Mesendoderm (in vitro differentiated cells): Measurements from ENCODE around the gene NXPE3.

ENCODE experiments used
- DNase-seq: peaks from one replicate; pipeline ENCODE4 v3.0.0; 2013
- H2AK5ac ChIP-seq: 2 replicates; pipeline ENCODE4 v1.6.1; 2013; ENCODE audit warnings: low read length, inconsistent platforms
- H2BK120ac ChIP-seq: 2 replicates; pipeline ENCODE4 v1.6.1; 2013; ENCODE audit warnings: low read depth, mild to moderate bottlenecking, low read length, moderate library complexity, mixed read lengths
- H2BK15ac ChIP-seq: replicated peaks from 2 replicates; pipeline ENCODE4 v1.6.1; 2013; ENCODE audit warnings: low read depth, mild to moderate bottlenecking, moderate library complexity
- H2BK5ac ChIP-seq: 2 replicates; pipeline ENCODE4 v1.6.1; 2013; ENCODE audit warnings: low read length, inconsistent platforms
- H3K18ac ChIP-seq: 2 replicates; pipeline ENCODE4 v1.6.1; 2013; ENCODE audit warnings: mild to moderate bottlenecking, low read length, mixed read lengths
- H3K23ac ChIP-seq: one replicate; pipeline ENCODE4 v1.6.1; 2013; ENCODE audit warnings: low read length
- H3K27ac ChIP-seq: 2 replicates; pipeline ENCODE4 v1.5.1; 2013; ENCODE audit warnings: low read depth, mild to moderate bottlenecking, inconsistent platforms, low read length, moderate library complexity
- H3K27me3 ChIP-seq: 2 replicates; pipeline ENCODE4 v1.6.1; 2013; ENCODE audit warnings: low read length, control low read depth, mild to moderate bottlenecking, inconsistent platforms; ENCODE audit not compliant: insufficient read depth, poor library complexity
- H3K36me3 ChIP-seq: 2 replicates; pipeline ENCODE4 v1.6.1; 2013; ENCODE audit warnings: low read length, inconsistent platforms; ENCODE audit not compliant: control insufficient read depth, insufficient read depth
- H3K4ac ChIP-seq: one replicate; pipeline ENCODE4 v1.6.1; 2013; ENCODE audit warnings: low read depth, mild to moderate bottlenecking, low read length, moderate library complexity
- H3K4me1 ChIP-seq: 2 replicates; pipeline ENCODE4 v1.6.1; 2013; ENCODE audit warnings: low read depth, low read length, inconsistent platforms; ENCODE audit not compliant: control insufficient read depth
- H3K4me2 ChIP-seq: 2 replicates; pipeline ENCODE4 v1.6.1; 2013; ENCODE audit warnings: low read length
- H3K4me3 ChIP-seq: 2 replicates; pipeline ENCODE4 v1.5.1; 2013; ENCODE audit warnings: mild to moderate bottlenecking, low read length
- H3K56ac ChIP-seq: one replicate; pipeline ENCODE4 v1.6.1; 2013; ENCODE audit warnings: low read length
- H3K79me1 ChIP-seq: 2 replicates; pipeline ENCODE4 v1.6.1; 2013; ENCODE audit warnings: low read length, inconsistent platforms
- H3K79me2 ChIP-seq: 2 replicates; pipeline ENCODE4 v1.6.1; 2013; ENCODE audit warnings: mild to moderate bottlenecking, low read length; ENCODE audit not compliant: control insufficient read depth, insufficient read depth
- H3K9ac ChIP-seq: 2 replicates; pipeline ENCODE4 v1.6.1; 2013; ENCODE audit warnings: low read length, inconsistent platforms
- H4K5ac ChIP-seq: one replicate; pipeline ENCODE4 v1.6.1; 2013; ENCODE audit warnings: low read length
- H4K8ac ChIP-seq: one replicate; pipeline ENCODE4 v1.6.1; 2013; ENCODE audit warnings: low read depth, mild to moderate bottlenecking, control low read depth, low read length, moderate library complexity
- WGBS: extraction: QIAGEN DNeasy Blood & Tissue Kit; methylation state at CpG from one replicate; pipeline ENCODE4 v1.1.7; 2013; ENCODE audit warnings: low lambda C conversion rate, missing lambda C conversion rate; ENCODE audit not compliant: insufficient coverage; ENCODE audit errors: extremely low coverage; 5-methylcytosine and 5-hydroxymethylcytosine counted together

The NXPE3 gene

DNA sequence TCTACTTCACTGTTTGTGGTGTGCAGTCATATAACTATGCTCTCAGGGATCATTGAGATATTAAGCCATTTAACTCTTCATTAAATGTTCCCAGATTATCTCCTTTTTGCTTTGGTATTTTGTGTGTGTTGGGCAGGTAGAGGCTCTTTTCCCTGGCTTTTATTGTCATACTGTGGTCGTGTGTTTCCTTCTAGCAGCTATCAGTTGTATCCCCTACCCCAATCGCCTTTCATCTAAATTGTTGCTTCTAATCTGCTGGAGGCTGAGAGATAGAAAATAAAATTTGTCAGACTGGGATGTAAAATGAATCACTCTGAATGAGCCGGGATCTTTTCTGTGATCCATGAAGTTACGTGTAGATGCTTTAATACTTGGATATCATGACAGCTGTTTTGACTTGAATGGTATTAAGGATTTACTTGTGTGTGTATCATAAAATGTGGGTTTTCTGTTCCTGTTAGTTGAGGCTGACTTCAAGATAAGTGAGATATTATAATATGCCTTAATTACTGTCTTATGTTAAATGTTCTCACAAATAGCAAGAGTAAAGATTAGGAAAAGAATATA, 79.5 kb downstream of the NXPE3 start:
- no peak overlapping the region for H2BK5ac ChIP-seq
- H4K5ac ChIP-seq, result no peak overlapping the region
- no peak overlapping the region for H2BK120ac ChIP-seq
- H4K8ac ChIP-seq, result no peak overlapping the region
- H2BK15ac ChIP-seq, result no peak overlapping the region
- no peak overlapping the region for H3K27ac ChIP-seq
- H3K9ac ChIP-seq, result no peak overlapping the region
- H3K36me3 ChIP-seq, result peaks cover 10% of the 10 kb centered on the region
- H3K79me1 ChIP-seq, result no peaks in the 10 kb centered on the region
- H3K79me2 ChIP-seq, result no peaks in the 10 kb centered on the region
- H3K4me2 ChIP-seq, result no peak overlapping the region
- H3K23ac ChIP-seq, result no peak overlapping the region
- no peaks in the 10 kb centered on the region for H3K27me3 ChIP-seq
- no peak for DNase-seq
- no CpG with 5 or more reads among the region's 4 CpGs for WGBS
- H3K4me1 ChIP-seq, result no peaks in the 10 kb centered on the region
- no peak overlapping the region for H2AK5ac ChIP-seq
- no peak overlapping the region for H3K4ac ChIP-seq
- H3K4me3 ChIP-seq, result no peak overlapping the region
- no peak overlapping the region for H3K18ac ChIP-seq
- no peak overlapping the region for H3K56ac ChIP-seq

DNA sequence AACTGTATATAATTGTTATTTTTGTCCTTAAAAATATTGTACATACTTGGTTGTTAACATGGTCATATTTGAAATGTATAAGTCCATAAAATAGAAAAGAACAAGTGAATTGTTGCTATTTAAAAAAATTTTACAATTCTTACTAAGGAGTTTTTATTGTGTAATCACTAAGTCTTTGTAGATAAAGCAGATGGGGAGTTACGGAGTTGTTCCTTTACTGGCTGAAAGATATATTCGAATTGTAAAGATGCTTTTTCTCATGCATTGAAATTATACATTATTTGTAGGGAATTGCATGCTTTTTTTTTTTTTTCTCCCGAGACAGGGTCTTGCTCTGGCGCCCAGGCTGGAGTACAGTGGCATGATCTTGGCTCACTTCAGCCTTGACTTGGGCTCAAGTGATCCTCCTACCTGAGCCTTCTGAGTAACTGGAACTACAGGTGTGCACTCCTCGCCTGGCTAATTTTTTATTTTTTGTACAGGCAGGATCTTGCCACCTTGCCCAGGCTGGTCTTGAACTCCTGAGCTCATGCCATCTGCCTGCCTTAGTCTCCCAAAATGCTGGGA, 81.0 kb downstream of the NXPE3 start:
- Histone ChIP-seq H3K27ac (no peak overlapping the region), H4K5ac (no peak overlapping the region)

DNA sequence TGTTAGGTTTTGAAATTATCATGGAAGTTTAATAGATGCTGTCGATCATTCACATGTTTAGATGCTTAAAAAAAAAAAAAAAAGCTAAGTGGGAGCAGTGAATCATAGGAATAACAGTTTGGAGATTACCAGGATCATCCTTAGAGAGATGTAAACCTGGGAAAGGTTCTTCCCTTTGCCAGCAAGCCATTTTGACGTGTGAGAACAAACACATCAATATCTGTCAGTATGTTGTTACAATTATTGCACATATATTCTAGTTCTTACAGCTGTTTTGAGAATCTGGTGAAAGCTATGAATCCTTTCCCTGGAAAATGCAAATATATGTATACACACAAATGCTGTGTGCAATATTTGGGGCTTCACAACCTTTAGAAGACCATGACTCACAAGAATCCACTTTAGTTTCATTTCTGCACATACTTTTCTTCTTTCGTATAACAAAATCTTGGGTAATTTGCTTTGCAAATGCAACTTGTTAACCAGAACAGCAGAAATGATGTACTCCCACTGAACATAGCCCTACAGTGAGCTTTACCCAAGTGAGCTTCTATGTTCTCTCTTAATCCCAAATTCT, 82.3 kb downstream of the NXPE3 start:
- Histone ChIP-seq H2BK15ac (no peak overlapping the region), H4K5ac (no peak overlapping the region), H3K4ac (no peak overlapping the region), H3K23ac (no peak overlapping the region), H2BK5ac (no peak overlapping the region), H3K36me3 (peaks cover 5% of the 10 kb centered on the region), H3K79me2 (no peaks in the 10 kb centered on the region), H4K8ac (no peak overlapping the region), H2BK120ac (no peak overlapping the region), H3K27ac (no peak overlapping the region), H3K4me3 (no peak overlapping the region), H3K79me1 (no peaks in the 10 kb centered on the region), H3K4me1 (no peaks in the 10 kb centered on the region), H2AK5ac (no peak overlapping the region), H3K56ac (no peak overlapping the region), H3K9ac (no peak overlapping the region), H3K4me2 (no peak overlapping the region), H3K27me3 (no peaks in the 10 kb centered on the region), H3K18ac (no peak overlapping the region)
- no CpG with 5 or more reads among the region's 3 CpGs for WGBS
- DNase-seq, result no peak

More for the DNA sequence above, 81.0 kb downstream of the NXPE3 start:
- Histone ChIP-seq H3K4me1 (no peaks in the 10 kb centered on the region), H2AK5ac (no peak overlapping the region), H3K4ac (no peak overlapping the region), H3K27me3 (no peaks in the 10 kb centered on the region), H3K9ac (no peak overlapping the region), H3K79me2 (no peaks in the 10 kb centered on the region), H4K8ac (no peak overlapping the region), H2BK15ac (no peak overlapping the region), H3K36me3 (peaks cover 7% of the 10 kb centered on the region), H2BK120ac (no peak overlapping the region), H3K56ac (no peak overlapping the region), H3K23ac (no peak overlapping the region), H2BK5ac (no peak overlapping the region), H3K4me3 (no peak overlapping the region), H3K18ac (no peak overlapping the region), H3K79me1 (no peaks in the 10 kb centered on the region), H3K4me2 (no peak overlapping the region)
- no peak for DNase-seq
- WGBS, result no CpG with 5 or more reads among the region's 5 CpGs

- Histone ChIP-seq H3K56ac (no peak overlapping the region), H3K4me3 (no peak overlapping the region), H3K27ac (no peak overlapping the region), H3K4ac (no peak overlapping the region), H3K23ac (no peak overlapping the region), H3K9ac (no peak overlapping the region), H3K18ac (no peak overlapping the region), H3K4me1 (no peaks in the 10 kb centered on the region), H4K5ac (no peak overlapping the region), H3K79me2 (no peaks in the 10 kb centered on the region), H4K8ac (no peak overlapping the region), H2BK120ac (no peak overlapping the region), H3K27me3 (no peaks in the 10 kb centered on the region), H3K4me2 (no peak overlapping the region), H2AK5ac (no peak overlapping the region), H3K79me1 (no peaks in the 10 kb centered on the region), H3K36me3 (peaks cover 5% of the 10 kb centered on the region), H2BK5ac (no peak overlapping the region), H2BK15ac (no peak overlapping the region)
- DNase-seq, result no peak
- no CpG with 5 or more reads among the region's 5 CpGs for WGBS
Observed at GRCh38 chr3:101861789-101862415, 82.9 kb downstream of the NXPE3 start.

DNA sequence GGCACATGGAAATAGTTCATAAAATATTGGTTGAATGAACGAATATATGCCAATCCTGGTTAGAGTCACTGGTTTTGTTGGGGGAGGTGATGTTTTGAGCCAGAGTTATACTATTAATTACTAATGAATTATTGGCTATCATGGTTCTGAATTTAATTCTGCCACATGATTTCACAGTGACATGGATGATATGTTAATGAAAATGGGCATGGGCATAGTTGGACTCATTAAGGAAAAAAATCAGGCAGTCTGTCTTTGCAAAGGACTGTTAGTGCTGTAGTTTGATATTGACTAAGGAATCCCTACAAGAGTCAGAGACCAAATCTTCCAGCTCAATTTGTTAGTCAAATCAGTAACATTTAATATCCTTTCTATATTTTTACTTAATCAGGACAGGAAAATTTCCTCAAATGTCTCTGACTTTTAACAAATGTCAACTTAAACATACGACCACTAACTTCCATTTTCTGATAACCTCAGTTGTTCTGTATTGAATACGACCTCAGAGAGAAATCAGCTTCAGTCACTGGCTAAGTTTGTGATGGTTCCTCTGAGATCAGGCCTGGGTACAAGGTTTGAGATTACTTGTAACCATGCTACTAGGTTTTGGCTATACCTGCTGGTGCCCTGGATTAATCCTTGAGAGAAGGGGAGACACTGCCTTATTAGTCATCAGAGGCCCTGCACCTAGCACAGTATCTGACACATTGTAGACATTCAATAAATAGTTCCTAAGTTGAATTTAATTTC, 83.6 kb downstream of the NXPE3 start:
- H4K5ac ChIP-seq, result no peak overlapping the region
- no peak overlapping the region for H3K56ac ChIP-seq
- H3K27ac ChIP-seq, result no peak overlapping the region
- no peak overlapping the region for H3K9ac ChIP-seq
- no peaks in the 10 kb centered on the region for H3K79me1 ChIP-seq
- H2BK15ac ChIP-seq, result no peak overlapping the region
- DNase-seq, result no peak
- no peak overlapping the region for H3K4me3 ChIP-seq
- no peak overlapping the region for H3K18ac ChIP-seq
- no peak overlapping the region for H3K4me2 ChIP-seq
- no CpG with 5 or more reads among the region's 3 CpGs for WGBS
- H2BK120ac ChIP-seq, result no peak overlapping the region
- no peaks in the 10 kb centered on the region for H3K4me1 ChIP-seq
- no peak overlapping the region for H3K4ac ChIP-seq
- H3K36me3 ChIP-seq, result no peaks in the 10 kb centered on the region
- H3K23ac ChIP-seq, result no peak overlapping the region
- H2AK5ac ChIP-seq, result no peak overlapping the region
- H2BK5ac ChIP-seq, result no peak overlapping the region
- no peak overlapping the region for H4K8ac ChIP-seq
- no peaks in the 10 kb centered on the region for H3K27me3 ChIP-seq
- no peaks in the 10 kb centered on the region for H3K79me2 ChIP-seq
